AG20443 (cell line): Measurements from ENCODE around the gene HES6.
"Not testable (repeated sequence)": the region's sequence is repeated elsewhere in the genome, so short reads cannot be mapped to it uniquely, and the experiment has no call there.

ENCODE experiments used
- DNase-seq: peaks from one replicate; pipeline ENCODE4 v3.0.0; 2012; ENCODE audit warnings: low spot score, mixed read lengths

Gene HES6

GRCh38 chr2:238272156-238272555 lies 32.3 kb upstream of the HES6 start:
- no peak for DNase-seq

GRCh38 chr2:238271686-238272085 lies 31.8 kb upstream of the HES6 start:
- not testable (repeated sequence) for DNase-seq

GRCh38 chr2:238271061-238271554 lies 31.3 kb upstream of the HES6 start:
- no peak for DNase-seq

- no peak for DNase-seq
These were observed 30.8 kb upstream of the HES6 start for GRCh38 chr2:238270606-238271005.

GRCh38 chr2:238269741-238270140 lies 29.9 kb upstream of the HES6 start:
- no peak for DNase-seq

GRCh38 chr2:238267884-238268680 lies 28.2 kb upstream of the HES6 start:
- no peak for DNase-seq

- no peak for DNase-seq
These were observed 27.5 kb upstream of the HES6 start for GRCh38 chr2:238267341-238267710.

GRCh38 chr2:238265605-238266004 lies 25.8 kb upstream of the HES6 start:
- DNase-seq, result no peak

- no peak for DNase-seq
These were observed 24.2 kb upstream of the HES6 start for GRCh38 chr2:238264072-238264460.

GRCh38 chr2:238263204-238264071 lies 23.6 kb upstream of the HES6 start:
- peak; percentile 96 for DNase-seq

- DNase-seq, result no peak
These were observed 22.8 kb upstream of the HES6 start for GRCh38 chr2:238262496-238263122.

- DNase-seq, result no peak
These were observed 22.0 kb upstream of the HES6 start for GRCh38 chr2:238261718-238262375.

- DNase-seq, result no peak
These were observed 21.0 kb upstream of the HES6 start for GRCh38 chr2:238260883-238261282.

GRCh38 chr2:238259061-238260020 lies 19.5 kb upstream of the HES6 start:
- DNase-seq, result no peak

- DNase-seq, result no peak
These were observed 18.2 kb upstream of the HES6 start for GRCh38 chr2:238257786-238258700.

- peak; percentile 78 for DNase-seq
These were observed 16.8 kb upstream of the HES6 start for GRCh38 chr2:238256594-238257104.

- no peak for DNase-seq
These were observed 16.3 kb upstream of the HES6 start for GRCh38 chr2:238256111-238256510.

- DNase-seq, result no peak
These were observed 15.8 kb upstream of the HES6 start for GRCh38 chr2:238255636-238256035.

GRCh38 chr2:238255151-238255551 lies 15.3 kb upstream of the HES6 start:
- DNase-seq, result no peak
